Mesendoderm (in vitro differentiated cells): Measurements from ENCODE around the gene GRIK1.

Source experiments
- DNase-seq: peaks from one replicate; pipeline ENCODE4 v3.0.0; 2013
- H2AK5ac ChIP-seq: 2 replicates; pipeline ENCODE4 v1.6.1; 2013; ENCODE audit warnings: low read length, inconsistent platforms
- H2BK120ac ChIP-seq: 2 replicates; pipeline ENCODE4 v1.6.1; 2013; ENCODE audit warnings: low read depth, mild to moderate bottlenecking, low read length, moderate library complexity, mixed read lengths
- H2BK15ac ChIP-seq: replicated peaks from 2 replicates; pipeline ENCODE4 v1.6.1; 2013; ENCODE audit warnings: low read depth, mild to moderate bottlenecking, moderate library complexity
- H2BK5ac ChIP-seq: 2 replicates; pipeline ENCODE4 v1.6.1; 2013; ENCODE audit warnings: low read length, inconsistent platforms
- H3K18ac ChIP-seq: 2 replicates; pipeline ENCODE4 v1.6.1; 2013; ENCODE audit warnings: mild to moderate bottlenecking, low read length, mixed read lengths
- H3K23ac ChIP-seq: one replicate; pipeline ENCODE4 v1.6.1; 2013; ENCODE audit warnings: low read length
- H3K27ac ChIP-seq: 2 replicates; pipeline ENCODE4 v1.5.1; 2013; ENCODE audit warnings: low read depth, mild to moderate bottlenecking, inconsistent platforms, low read length, moderate library complexity
- H3K27me3 ChIP-seq: 2 replicates; pipeline ENCODE4 v1.6.1; 2013; ENCODE audit warnings: low read length, control low read depth, mild to moderate bottlenecking, inconsistent platforms; ENCODE audit not compliant: insufficient read depth, poor library complexity
- H3K36me3 ChIP-seq: 2 replicates; pipeline ENCODE4 v1.6.1; 2013; ENCODE audit warnings: low read length, inconsistent platforms; ENCODE audit not compliant: control insufficient read depth, insufficient read depth
- H3K4ac ChIP-seq: one replicate; pipeline ENCODE4 v1.6.1; 2013; ENCODE audit warnings: low read depth, mild to moderate bottlenecking, low read length, moderate library complexity
- H3K4me1 ChIP-seq: 2 replicates; pipeline ENCODE4 v1.6.1; 2013; ENCODE audit warnings: low read depth, low read length, inconsistent platforms; ENCODE audit not compliant: control insufficient read depth
- H3K4me2 ChIP-seq: 2 replicates; pipeline ENCODE4 v1.6.1; 2013; ENCODE audit warnings: low read length
- H3K4me3 ChIP-seq: 2 replicates; pipeline ENCODE4 v1.5.1; 2013; ENCODE audit warnings: mild to moderate bottlenecking, low read length
- H3K56ac ChIP-seq: one replicate; pipeline ENCODE4 v1.6.1; 2013; ENCODE audit warnings: low read length
- H3K79me1 ChIP-seq: 2 replicates; pipeline ENCODE4 v1.6.1; 2013; ENCODE audit warnings: low read length, inconsistent platforms
- H3K79me2 ChIP-seq: 2 replicates; pipeline ENCODE4 v1.6.1; 2013; ENCODE audit warnings: mild to moderate bottlenecking, low read length; ENCODE audit not compliant: control insufficient read depth, insufficient read depth
- H3K9ac ChIP-seq: 2 replicates; pipeline ENCODE4 v1.6.1; 2013; ENCODE audit warnings: low read length, inconsistent platforms
- H4K5ac ChIP-seq: one replicate; pipeline ENCODE4 v1.6.1; 2013; ENCODE audit warnings: low read length
- H4K8ac ChIP-seq: one replicate; pipeline ENCODE4 v1.6.1; 2013; ENCODE audit warnings: low read depth, mild to moderate bottlenecking, control low read depth, low read length, moderate library complexity
- WGBS: extraction: QIAGEN DNeasy Blood & Tissue Kit; methylation state at CpG from one replicate; pipeline ENCODE4 v1.1.7; 2013; ENCODE audit warnings: low lambda C conversion rate, missing lambda C conversion rate; ENCODE audit not compliant: insufficient coverage; ENCODE audit errors: extremely low coverage; 5-methylcytosine and 5-hydroxymethylcytosine counted together

GRIK1 gene

GRCh38 chr21:29654203-29654602 is 285.6 kb downstream of the GRIK1 start:
- no peaks in the 10 kb centered on the region for H3K36me3 ChIP-seq
- H3K56ac ChIP-seq, result no peak overlapping the region
- H3K27me3 ChIP-seq, result no peaks in the 10 kb centered on the region
- no peak overlapping the region for H4K8ac ChIP-seq
- H3K4me2 ChIP-seq, result no peak overlapping the region
- no peak for DNase-seq
- H3K4me3 ChIP-seq, result no peak overlapping the region
- no peak overlapping the region for H2AK5ac ChIP-seq
- H2BK15ac ChIP-seq, result no peak overlapping the region
- H3K4ac ChIP-seq, result no peak overlapping the region
- no peak overlapping the region for H3K23ac ChIP-seq
- no peak overlapping the region for H3K18ac ChIP-seq
- no peaks in the 10 kb centered on the region for H3K79me1 ChIP-seq
- no peak overlapping the region for H4K5ac ChIP-seq
- H2BK120ac ChIP-seq, result no peak overlapping the region
- no peak overlapping the region for H3K9ac ChIP-seq
- no peaks in the 10 kb centered on the region for H3K79me2 ChIP-seq
- no peaks in the 10 kb centered on the region for H3K4me1 ChIP-seq
- H2BK5ac ChIP-seq, result no peak overlapping the region
- no peak overlapping the region for H3K27ac ChIP-seq

DNA sequence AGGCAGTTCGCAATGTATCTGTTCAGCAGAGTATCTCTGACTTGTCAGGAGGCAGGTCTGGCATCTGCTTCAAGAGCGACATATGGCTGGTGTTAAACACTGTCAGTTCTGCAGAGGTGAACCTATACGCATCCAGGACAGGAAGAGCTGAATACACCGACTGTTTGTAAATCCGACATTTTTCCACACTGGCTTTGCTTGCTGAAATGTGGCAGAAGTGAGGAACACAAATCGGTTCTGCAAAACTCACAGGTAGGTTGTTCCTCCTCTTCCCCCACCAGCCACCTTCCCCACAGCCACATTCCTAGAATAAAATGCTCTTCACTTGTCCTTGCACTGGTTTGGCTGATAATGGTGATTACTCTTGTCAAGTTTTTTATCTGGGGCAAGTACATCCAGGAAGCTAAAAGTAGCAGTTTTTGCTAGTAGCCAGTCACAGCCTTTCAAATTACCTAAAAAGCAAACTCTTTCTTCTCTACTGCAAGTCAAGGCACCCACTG is 289.2 kb downstream of the GRIK1 start:
- Histone ChIP-seq H4K5ac (no peak overlapping the region), H3K79me1 (no peaks in the 10 kb centered on the region), H3K27ac (no peak overlapping the region), H3K9ac (no peak overlapping the region), H3K56ac (no peak overlapping the region), H2BK120ac (no peak overlapping the region), H2AK5ac (no peak overlapping the region), H3K27me3 (no peaks in the 10 kb centered on the region), H4K8ac (no peak overlapping the region), H3K4me1 (no peaks in the 10 kb centered on the region), H3K23ac (no peak overlapping the region), H3K36me3 (no peaks in the 10 kb centered on the region), H3K4me3 (no peak overlapping the region), H2BK15ac (no peak overlapping the region), H2BK5ac (no peak overlapping the region), H3K79me2 (no peaks in the 10 kb centered on the region), H3K4me2 (no peak overlapping the region), H3K4ac (no peak overlapping the region), H3K18ac (no peak overlapping the region)
- no CpG with 5 or more reads among the region's 6 CpGs for WGBS
- DNase-seq, result peak; percentile 7

DNA sequence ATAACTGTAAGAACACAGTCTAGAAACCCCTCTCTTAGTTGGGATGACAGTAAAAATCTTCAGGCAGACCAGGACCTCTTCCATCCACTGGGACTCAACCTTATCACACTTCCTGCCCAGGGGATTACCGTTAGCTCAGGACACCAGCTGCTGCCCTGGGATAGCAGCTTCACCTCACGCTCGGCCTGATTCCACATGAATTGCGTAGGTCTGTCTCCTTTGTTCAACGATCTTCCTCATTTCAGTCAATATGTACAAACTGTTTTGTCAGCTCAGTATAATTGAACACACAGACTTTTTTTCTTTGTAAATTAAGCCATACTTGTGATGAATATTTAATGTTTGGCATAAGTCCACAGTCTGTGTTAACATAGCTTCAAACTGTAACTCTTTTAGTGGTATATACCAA is 290.4 kb downstream of the GRIK1 start:
- no CpG with 5 or more reads among the region's 5 CpGs for WGBS
- H2BK15ac ChIP-seq, result no peak overlapping the region

DNA sequence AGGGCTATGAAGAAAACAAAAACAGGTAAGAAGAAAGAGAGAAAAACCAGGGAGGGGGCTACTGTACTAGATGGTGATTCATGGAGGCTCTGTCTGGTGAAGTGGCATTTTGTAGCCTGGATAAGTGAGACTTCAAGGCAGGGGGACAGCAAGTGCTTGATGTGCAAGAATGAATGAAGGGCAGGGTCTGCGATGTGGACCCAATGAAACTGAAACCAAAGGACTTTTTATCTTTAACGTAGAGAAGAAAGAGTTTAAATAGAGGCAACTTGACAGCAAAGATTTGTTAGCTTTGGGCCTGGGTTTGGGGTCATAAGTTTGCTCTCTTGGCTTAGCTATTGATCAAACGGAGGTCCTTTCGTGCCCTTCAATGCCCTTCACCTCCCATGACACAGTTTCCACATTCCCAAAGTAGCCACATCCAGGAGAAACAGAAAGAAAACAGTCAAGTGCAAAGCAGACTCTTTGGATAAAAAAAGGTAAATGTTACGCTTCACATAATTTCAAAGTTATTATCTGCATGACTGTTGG is 291.0 kb downstream of the GRIK1 start:
- Histone ChIP-seq H4K8ac (no peak overlapping the region), H3K4ac (no peak overlapping the region), H3K27me3 (no peaks in the 10 kb centered on the region), H3K27ac (no peak overlapping the region), H3K56ac (no peak overlapping the region), H3K79me1 (no peaks in the 10 kb centered on the region), H3K79me2 (no peaks in the 10 kb centered on the region), H2AK5ac (no peak overlapping the region), H3K18ac (no peak overlapping the region), H2BK15ac (no peak overlapping the region), H2BK5ac (no peak overlapping the region), H3K4me1 (no peaks in the 10 kb centered on the region), H3K23ac (no peak overlapping the region), H3K4me3 (no peak overlapping the region), H2BK120ac (no peak overlapping the region), H3K36me3 (no peaks in the 10 kb centered on the region), H4K5ac (no peak overlapping the region), H3K4me2 (no peak overlapping the region), H3K9ac (no peak overlapping the region)
- DNase-seq, result no peak
- no CpG with 5 or more reads among the region's 5 CpGs for WGBS

More for the DNA sequence above, 290.4 kb downstream of the GRIK1 start:
- Histone ChIP-seq H2BK120ac (no peak overlapping the region), H3K56ac (no peak overlapping the region), H3K18ac (no peak overlapping the region), H2BK5ac (no peak overlapping the region), H3K23ac (no peak overlapping the region), H3K27me3 (no peaks in the 10 kb centered on the region), H3K4me2 (no peak overlapping the region), H3K9ac (no peak overlapping the region), H3K4me1 (no peaks in the 10 kb centered on the region), H3K79me2 (no peaks in the 10 kb centered on the region), H3K4ac (no peak overlapping the region), H3K27ac (no peak overlapping the region), H4K5ac (no peak overlapping the region), H3K4me3 (no peak overlapping the region), H4K8ac (no peak overlapping the region), H3K79me1 (no peaks in the 10 kb centered on the region), H3K36me3 (no peaks in the 10 kb centered on the region), H2AK5ac (no peak overlapping the region)
- peak; percentile 35 for DNase-seq

DNA sequence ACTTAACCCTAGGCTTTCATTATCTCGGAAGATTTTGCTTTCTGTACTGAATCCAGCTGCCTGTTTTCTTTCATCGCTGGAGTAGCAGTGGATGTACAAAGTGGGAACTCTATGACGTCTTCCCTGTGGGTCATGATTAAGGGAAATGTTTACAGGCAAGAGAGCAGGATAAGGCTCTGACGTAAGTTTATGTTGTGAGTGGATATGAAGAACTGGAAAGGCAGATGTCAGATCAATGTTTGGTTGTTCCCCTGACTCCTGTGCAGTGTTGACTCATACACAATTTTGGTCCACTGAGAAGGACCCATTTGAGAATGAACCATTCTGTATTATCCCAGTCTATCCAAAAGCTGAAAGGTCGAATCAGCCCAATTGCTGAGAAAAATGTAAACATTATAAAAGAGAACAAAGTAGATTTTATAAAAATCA is 292.4 kb downstream of the GRIK1 start:
- H3K79me2 ChIP-seq, result no peaks in the 10 kb centered on the region
- H2BK120ac ChIP-seq, result no peak overlapping the region
- H3K56ac ChIP-seq, result no peak overlapping the region
- no peak overlapping the region for H3K4ac ChIP-seq
- no CpG with 5 or more reads among the region's 5 CpGs for WGBS
- H3K27ac ChIP-seq, result no peak overlapping the region
- no peak overlapping the region for H3K9ac ChIP-seq
- H4K5ac ChIP-seq, result no peak overlapping the region
- H3K18ac ChIP-seq, result no peak overlapping the region
- no peak overlapping the region for H2AK5ac ChIP-seq
- no peak overlapping the region for H2BK15ac ChIP-seq
- no peaks in the 10 kb centered on the region for H3K27me3 ChIP-seq
- H3K4me3 ChIP-seq, result no peak overlapping the region
- no peak overlapping the region for H4K8ac ChIP-seq
- no peaks in the 10 kb centered on the region for H3K36me3 ChIP-seq
- no peak overlapping the region for H2BK5ac ChIP-seq
- DNase-seq, result no peak
- no peak overlapping the region for H3K23ac ChIP-seq
- no peak overlapping the region for H3K4me2 ChIP-seq
- no peaks in the 10 kb centered on the region for H3K79me1 ChIP-seq
- no peaks in the 10 kb centered on the region for H3K4me1 ChIP-seq
